Esophagus muscularis mucosa (tissue), 4 donors: ENCODE data around the gene GNG4. TPM values are rescaled to one million over a fixed set of nuclear protein-coding genes. Genes with fewer than 3 reads are reported as not detected.

Experiments used
- DNase-seq: peaks from one replicate; pipeline ENCODE4 v3.0.0-alpha.2; 2017; ENCODE audit errors: extremely low spot score
- H3K27ac ChIP-seq, 4 donors: fragments of 200-600 bp; sonication (generic); replicated peaks in 1 of 4; 1 replicate in 3 of 4; 2 replicates in 1 of 4; pipeline ENCODE4 v1.5.1; 2016 to 2019; ENCODE audit warnings: mild to moderate bottlenecking in 1 of 4
- H3K27me3 ChIP-seq, 4 donors: fragments of 200-600 bp; sonication (generic); one replicate each; pipeline versions ENCODE4 v1.5.1 to v1.6.0; 2016 to 2019
- H3K36me3 ChIP-seq, 4 donors: fragments of 200-600 bp; sonication (generic); one replicate each; pipeline ENCODE4 v1.5.1; 2016 to 2019
- H3K4me1 ChIP-seq, 4 donors: fragments of 200-600 bp; sonication (generic); one replicate each; pipeline ENCODE4 v1.5.1; 2016 to 2019
- H3K4me3 ChIP-seq, 4 donors: fragments of 200-600 bp; sonication (generic); 1 replicate in 2 of 4; 2 replicates in 2 of 4; pipeline ENCODE4 v1.5.1; 2016 to 2019; ENCODE audit warnings: mild to moderate bottlenecking in 4 of 4, moderate library complexity in 1 of 4
- H3K9me3 ChIP-seq, 4 donors: fragments of 200-600 bp; sonication (generic); 1 replicate in 3 of 4; 2 replicates in 1 of 4; pipeline ENCODE4 v1.5.1; 2016 to 2019
- CTCF ChIP-seq, 3 experiments: fragments of 200-600 bp in 2 of 3; fragments of 450-650 bp in 1 of 3; sonication (generic) in 2 of 3; IDR thresholded peaks; one replicate each; pipeline ENCODE4 v1.5.1; 2017 to 2019; ENCODE audit warnings: antibody characterized with exemption in 3 of 3, mild to moderate bottlenecking in 2 of 3, moderate library complexity in 1 of 3
- EP300 ChIP-seq: sonication (generic); formaldehyde crosslinking; IDR thresholded peaks from one replicate; pipeline ENCODE4 v1.6.1; 2017; ENCODE audit warnings: antibody characterized with exemption
- POLR2A ChIP-seq: fragments of 450-650 bp; IDR thresholded peaks from one replicate; pipeline ENCODE4 v1.6.1; 2017; ENCODE audit warnings: antibody characterized with exemption, moderate library complexity, mild to moderate bottlenecking, low read depth
- POLR2AphosphoS5 ChIP-seq, 2 donors: sonication (generic); formaldehyde crosslinking; IDR thresholded peaks; one replicate each; pipeline ENCODE4 v1.6.1; 2017; ENCODE audit warnings: antibody characterized with exemption in 2 of 2
- WGBS: methylation state at CpG from one replicate; pipeline ENCODE4 v1.1.5; 2018; 5-methylcytosine and 5-hydroxymethylcytosine counted together
- intact Hi-C: fragments of 100-400 bp; cut with DNase I; formaldehyde crosslinking; loops from one replicate; pipeline ENCODE4 v1.15.1; 2023
- small RNA-seq, 3 donors: library from RNA; depleted of rRNA; stranded (forward); fragments of <200 nt; gene quantifications; one replicate each; pipeline ENCODE3, GENCODE V24; 2016
- total RNA-seq, 4 donors: library from RNA; depleted of rRNA; stranded (reverse); fragments of >200 nt; gene quantifications; one replicate each; pipeline versions ENCODE4 v1.1.0 to v1.2.1, GENCODE V29; 2016

GNG4 gene
- total RNA-seq, 4 donors from 2014 or later = 0.42 to 1.5 (median 0.76) TPM

GRCh38 chr1:235503403-235504121, 146.0 kb downstream of the GNG4 start:
- H3K4me3 ChIP-seq = peak overlapping the region; percentile 80 to 96 (median 92)
- H3K36me3 ChIP-seq = no peaks in the 10 kb centered on the region
- no peaks in the 10 kb centered on the region for H3K27me3 ChIP-seq
- no peak for DNase-seq
- H3K4me1 ChIP-seq = peaks cover 21 to 52% (median 44%) of the 10 kb centered on the region in 4 donors
- intact Hi-C loops = loop anchor here (10.0 kb wide), 2 partner anchors 179 to 561 kb away; partner anchors contain the start of genes ARID4B, GGPS1 and NID1
- under 1% methylated on average over 36 of the region's 49 CpGs for WGBS
- H3K27ac ChIP-seq = peak overlapping the region; percentile 96 to 98 (median 98)
- TF ChIP-seq CTCF (IDR thresholded peaks at IDR 0.05) (no peak), POLR2AphosphoS5 (IDR thresholded peaks at IDR 0.05) (peak in 1 of 2 donors; percentile 15), POLR2A (no peak), EP300 (no peak)
- H3K9me3 ChIP-seq = no peaks in the 10 kb centered on the region

GRCh38 chr1:235502601-235503402, 146.8 kb downstream of the GNG4 start:
- no peaks in the 10 kb centered on the region for H3K27me3 ChIP-seq
- TF ChIP-seq POLR2AphosphoS5 (IDR thresholded peaks at IDR 0.05) = no peak
- TF ChIP-seq POLR2A = no peak
- no peak for TF ChIP-seq EP300
- TF ChIP-seq CTCF (IDR thresholded peaks at IDR 0.05) = no peak
- intact Hi-C loops = loop anchor here (10.0 kb wide), 2 partner anchors 178 to 562 kb away; partner anchors contain the start of genes ARID4B, GGPS1 and NID1
- peak overlapping the region; percentile 80 to 96 (median 92) for H3K4me3 ChIP-seq
- peaks cover 21 to 59% (median 45%) of the 10 kb centered on the region in 4 donors for H3K4me1 ChIP-seq
- peak overlapping the region; percentile 96 to 98 (median 98) for H3K27ac ChIP-seq
- no peaks in the 10 kb centered on the region for H3K9me3 ChIP-seq
- DNase-seq = no peak
- H3K36me3 ChIP-seq = no peaks in the 10 kb centered on the region
- 10% methylated on average over 5 of the region's 5 CpGs for WGBS

GRCh38 chr1:235500971-235501540, 148.5 kb downstream of the GNG4 start:
- intact Hi-C loops = loop anchor here (10.0 kb wide), 2 partner anchors 176 to 564 kb away; partner anchors contain the start of genes ARID4B, GGPS1 and NID1
- DNase-seq = no peak
- Histone ChIP-seq H3K9me3 (no peaks in the 10 kb centered on the region), H3K4me1 (peaks cover 21 to 54% (median 42%) of the 10 kb centered on the region in 4 donors), H3K4me3 (no peak overlapping the region), H3K27ac (peak overlapping the region; percentile 96 to 98 (median 98)), H3K27me3 (no peaks in the 10 kb centered on the region), H3K36me3 (no peaks in the 10 kb centered on the region)
- TF ChIP-seq EP300 (no peak), POLR2AphosphoS5 (IDR thresholded peaks at IDR 0.05) (no peak), POLR2A (no peak)
- WGBS = 75% methylated on average over 5 of the region's 5 CpGs

Small RNAs within 50 kb of the gene (small RNA-seq; reads per million reads assigned to genes)
- 0 reads per million in 3 donors for gene MTCO3P46
- gene MTND4LP21 = 0 reads per million in 3 donors

Other genes with a start within 250 kb of the GNG4 start
- 10 to 100 TPM; 49.0 to 68.4 (median 55.5) TPM for gene B3GALNT2, start 145.3 kb downstream of the GNG4 start, total RNA-seq
- gene LYST, start 217.1 kb upstream of the GNG4 start, total RNA-seq = 10 to 100 TPM; 22.9 to 44.4 (median 31.9) TPM